ENCODE measurements around the gene STYXL2. TPM values are rescaled to one million over a fixed set of nuclear protein-coding genes. Genes with fewer than 3 reads are reported as not detected.

Gene STYXL2
- total and polyA plus RNA-seq, 2 experiments from 2014 or later = 0.17 to 0.40 TPM

DNA sequence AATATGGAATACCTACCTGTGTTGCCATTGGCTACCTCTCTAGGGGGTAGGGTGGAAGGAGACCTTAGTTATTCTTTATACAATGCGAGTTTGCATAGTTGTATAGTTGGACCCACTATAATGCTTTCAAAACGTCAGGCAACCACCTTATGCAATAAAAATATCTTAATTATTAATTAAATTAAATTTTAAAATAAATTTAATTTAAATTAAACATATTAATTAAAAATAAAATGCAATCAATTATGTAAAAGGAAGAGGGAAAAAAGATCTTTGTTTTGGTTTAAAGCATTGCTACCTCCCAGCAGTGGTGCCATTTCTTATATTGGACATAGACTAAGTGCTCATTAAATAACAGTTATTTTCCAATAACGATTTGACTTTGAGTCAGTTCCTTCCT is 26.0 kb upstream of the STYXL2 start:
- Histone ChIP-seq H2AFZ (no peak overlapping the region), H3F3A (replicated peaks; ENCODE audit: low read depth) (no peaks in the 10 kb centered on the region), H3K27me3 (ENCODE audit: insufficient read depth) (no peaks in the 10 kb centered on the region), H3K4me1 (ENCODE audit: insufficient read depth) (no peaks in the 10 kb centered on the region), H4K20me1 (replicated peaks; ENCODE audit: insufficient read depth) (no peaks in the 10 kb centered on the region), H3K4me3 (no peak overlapping the region), H3K9me2 (ENCODE audit: insufficient read depth) (no peaks in the 10 kb centered on the region), H3K4me2 (no peak overlapping the region), H3K27ac (ENCODE audit: low read depth) (no peak overlapping the region), H3K79me2 (replicated peaks; ENCODE audit: insufficient read depth) (no peaks in the 10 kb centered on the region), H3K36me3 (ENCODE audit: insufficient read depth) (no peaks in the 10 kb centered on the region)
- TF ChIP-seq, protein P1, sequence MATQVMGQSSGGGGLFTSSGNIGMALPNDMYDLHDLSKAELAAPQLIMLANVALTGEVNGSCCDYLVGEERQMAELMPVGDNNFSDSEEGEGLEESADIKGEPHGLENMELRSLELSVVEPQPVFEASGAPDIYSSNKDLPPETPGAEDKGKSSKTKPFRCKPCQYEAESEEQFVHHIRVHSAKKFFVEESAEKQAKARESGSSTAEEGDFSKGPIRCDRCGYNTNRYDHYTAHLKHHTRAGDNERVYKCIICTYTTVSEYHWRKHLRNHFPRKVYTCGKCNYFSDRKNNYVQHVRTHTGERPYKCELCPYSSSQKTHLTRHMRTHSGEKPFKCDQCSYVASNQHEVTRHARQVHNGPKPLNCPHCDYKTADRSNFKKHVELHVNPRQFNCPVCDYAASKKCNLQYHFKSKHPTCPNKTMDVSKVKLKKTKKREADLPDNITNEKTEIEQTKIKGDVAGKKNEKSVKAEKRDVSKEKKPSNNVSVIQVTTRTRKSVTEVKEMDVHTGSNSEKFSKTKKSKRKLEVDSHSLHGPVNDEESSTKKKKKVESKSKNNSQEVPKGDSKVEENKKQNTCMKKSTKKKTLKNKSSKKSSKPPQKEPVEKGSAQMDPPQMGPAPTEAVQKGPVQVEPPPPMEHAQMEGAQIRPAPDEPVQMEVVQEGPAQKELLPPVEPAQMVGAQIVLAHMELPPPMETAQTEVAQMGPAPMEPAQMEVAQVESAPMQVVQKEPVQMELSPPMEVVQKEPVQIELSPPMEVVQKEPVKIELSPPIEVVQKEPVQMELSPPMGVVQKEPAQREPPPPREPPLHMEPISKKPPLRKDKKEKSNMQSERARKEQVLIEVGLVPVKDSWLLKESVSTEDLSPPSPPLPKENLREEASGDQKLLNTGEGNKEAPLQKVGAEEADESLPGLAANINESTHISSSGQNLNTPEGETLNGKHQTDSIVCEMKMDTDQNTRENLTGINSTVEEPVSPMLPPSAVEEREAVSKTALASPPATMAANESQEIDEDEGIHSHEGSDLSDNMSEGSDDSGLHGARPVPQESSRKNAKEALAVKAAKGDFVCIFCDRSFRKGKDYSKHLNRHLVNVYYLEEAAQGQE (IDR thresholded peaks at IDR 0.05; ENCODE audit: unreplicated experiment) = no peak
- TF ChIP-seq ZNF331 (CRISPR knock-in tag; IDR thresholded peaks at IDR 0.05; ENCODE audit: low read depth) (no peak), EZH2 (IDR thresholded peaks at IDR 0.05; ENCODE audit: low read depth, unreplicated experiment) (no peak), NANOG (IDR thresholded peaks at IDR 0.05; ENCODE audit: borderline replicate concordance) (no peak), CREB1 (CRISPR knock-in tag; IDR thresholded peaks at IDR 0.05; ENCODE audit: low read depth) (no peak)
- TF ChIP-seq, protein P2, sequence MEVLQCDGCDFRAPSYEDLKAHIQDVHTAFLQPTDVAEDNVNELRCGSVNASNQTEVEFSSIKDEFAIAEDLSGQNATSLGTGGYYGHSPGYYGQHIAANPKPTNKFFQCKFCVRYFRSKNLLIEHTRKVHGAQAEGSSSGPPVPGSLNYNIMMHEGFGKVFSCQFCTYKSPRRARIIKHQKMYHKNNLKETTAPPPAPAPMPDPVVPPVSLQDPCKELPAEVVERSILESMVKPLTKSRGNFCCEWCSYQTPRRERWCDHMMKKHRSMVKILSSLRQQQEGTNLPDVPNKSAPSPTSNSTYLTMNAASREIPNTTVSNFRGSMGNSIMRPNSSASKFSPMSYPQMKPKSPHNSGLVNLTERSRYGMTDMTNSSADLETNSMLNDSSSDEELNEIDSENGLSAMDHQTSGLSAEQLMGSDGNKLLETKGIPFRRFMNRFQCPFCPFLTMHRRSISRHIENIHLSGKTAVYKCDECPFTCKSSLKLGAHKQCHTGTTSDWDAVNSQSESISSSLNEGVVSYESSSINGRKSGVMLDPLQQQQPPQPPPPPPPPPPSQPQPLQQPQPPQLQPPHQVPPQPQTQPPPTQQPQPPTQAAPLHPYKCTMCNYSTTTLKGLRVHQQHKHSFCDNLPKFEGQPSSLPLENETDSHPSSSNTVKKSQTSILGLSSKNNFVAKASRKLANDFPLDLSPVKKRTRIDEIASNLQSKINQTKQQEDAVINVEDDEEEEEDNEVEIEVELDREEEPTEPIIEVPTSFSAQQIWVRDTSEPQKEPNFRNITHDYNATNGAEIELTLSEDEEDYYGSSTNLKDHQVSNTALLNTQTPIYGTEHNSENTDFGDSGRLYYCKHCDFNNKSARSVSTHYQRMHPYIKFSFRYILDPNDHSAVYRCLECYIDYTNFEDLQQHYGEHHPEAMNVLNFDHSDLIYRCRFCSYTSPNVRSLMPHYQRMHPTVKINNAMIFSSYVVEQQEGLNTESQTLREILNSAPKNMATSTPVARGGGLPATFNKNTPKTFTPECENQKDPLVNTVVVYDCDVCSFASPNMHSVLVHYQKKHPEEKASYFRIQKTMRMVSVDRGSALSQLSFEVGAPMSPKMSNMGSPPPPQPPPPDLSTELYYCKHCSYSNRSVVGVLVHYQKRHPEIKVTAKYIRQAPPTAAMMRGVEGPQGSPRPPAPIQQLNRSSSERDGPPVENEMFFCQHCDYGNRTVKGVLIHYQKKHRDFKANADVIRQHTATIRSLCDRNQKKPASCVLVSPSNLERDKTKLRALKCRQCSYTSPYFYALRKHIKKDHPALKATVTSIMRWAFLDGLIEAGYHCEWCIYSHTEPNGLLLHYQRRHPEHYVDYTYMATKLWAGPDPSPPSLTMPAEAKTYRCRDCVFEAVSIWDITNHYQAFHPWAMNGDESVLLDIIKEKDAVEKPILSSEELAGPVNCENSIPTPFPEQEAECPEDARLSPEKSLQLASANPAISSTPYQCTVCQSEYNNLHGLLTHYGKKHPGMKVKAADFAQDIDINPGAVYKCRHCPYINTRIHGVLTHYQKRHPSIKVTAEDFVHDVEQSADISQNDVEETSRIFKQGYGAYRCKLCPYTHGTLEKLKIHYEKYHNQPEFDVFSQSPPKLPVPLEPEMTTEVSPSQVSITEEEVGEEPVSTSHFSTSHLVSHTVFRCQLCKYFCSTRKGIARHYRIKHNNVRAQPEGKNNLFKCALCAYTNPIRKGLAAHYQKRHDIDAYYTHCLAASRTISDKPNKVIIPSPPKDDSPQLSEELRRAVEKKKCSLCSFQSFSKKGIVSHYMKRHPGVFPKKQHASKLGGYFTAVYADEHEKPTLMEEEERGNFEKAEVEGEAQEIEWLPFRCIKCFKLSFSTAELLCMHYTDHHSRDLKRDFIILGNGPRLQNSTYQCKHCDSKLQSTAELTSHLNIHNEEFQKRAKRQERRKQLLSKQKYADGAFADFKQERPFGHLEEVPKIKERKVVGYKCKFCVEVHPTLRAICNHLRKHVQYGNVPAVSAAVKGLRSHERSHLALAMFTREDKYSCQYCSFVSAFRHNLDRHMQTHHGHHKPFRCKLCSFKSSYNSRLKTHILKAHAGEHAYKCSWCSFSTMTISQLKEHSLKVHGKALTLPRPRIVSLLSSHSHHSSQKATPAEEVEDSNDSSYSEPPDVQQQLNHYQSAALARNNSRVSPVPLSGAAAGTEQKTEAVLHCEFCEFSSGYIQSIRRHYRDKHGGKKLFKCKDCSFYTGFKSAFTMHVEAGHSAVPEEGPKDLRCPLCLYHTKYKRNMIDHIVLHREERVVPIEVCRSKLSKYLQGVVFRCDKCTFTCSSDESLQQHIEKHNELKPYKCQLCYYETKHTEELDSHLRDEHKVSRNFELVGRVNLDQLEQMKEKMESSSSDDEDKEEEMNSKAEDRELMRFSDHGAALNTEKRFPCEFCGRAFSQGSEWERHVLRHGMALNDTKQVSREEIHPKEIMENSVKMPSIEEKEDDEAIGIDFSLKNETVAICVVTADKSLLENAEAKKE (CRISPR knock-in tag; IDR thresholded peaks at IDR 0.05) = no peak
- DNase-seq (ENCODE audit: low spot score) (no peak), ATAC-seq (no peak)
- H3K36me3 Mint-ChIP-seq (ENCODE audit: low read depth) = no peaks in the 10 kb centered on the region
- no peak overlapping the region for H3K4me3 Mint-ChIP-seq
- H3K27ac Mint-ChIP-seq = no peak overlapping the region
- H3K27me3 Mint-ChIP-seq (ENCODE audit: insufficient read depth, low read depth, poor library complexity) = peaks cover 3% of the 10 kb centered on the region
- peaks cover 11% of the 10 kb centered on the region; the same call in 2 of the 3 replicates for H3K4me1 Mint-ChIP-seq
- no peaks in the 10 kb centered on the region for H3K9me3 Mint-ChIP-seq
